OCI-LY7 (cell line): ENCODE results near the gene DBN1. TPM values are rescaled to one million over a fixed set of nuclear protein-coding genes. Genes with fewer than 3 reads are reported as not detected.

Experiments
- BruUV-seq: library from RNA; stranded (reverse); fragments of 400-500 nt; replicated peaks from 2 replicates; lab custom pipeline; 2021; lab: Mats Ljungman, UMichigan
- CTCF ChIA-PET: fragments of 300-600 bp; sonication (Branson Sonifier 250); formaldehyde crosslinking; loops from one replicate; lab custom pipeline; 2022; ENCODE audit warnings: antibody characterized with exemption; ENCODE audit not compliant: unreplicated experiment; lab: Charles Lee
- POLR2A ChIA-PET: fragments of 300-600 bp; sonication (Branson Sonifier 250); formaldehyde crosslinking; loops from one replicate; lab custom pipeline; 2022; ENCODE audit warnings: antibody characterized with exemption; lab: Charles Lee
- DNase-seq: peaks from one replicate; pipeline ENCODE4 v3.0.0-alpha.2; 2015; ENCODE audit warnings: low spot score
- H2AFZ ChIP-seq: fragments of 200-600 bp; sonication (generic), shearing (Covaris generic); 2 replicates; pipeline ENCODE4 v1.6.1; 2014; ENCODE audit warnings: mild to moderate bottlenecking, antibody characterized with exemption, low read length, moderate library complexity
- H3K27ac ChIP-seq: fragments of 200-600 bp; sonication (generic); 2 replicates; pipeline ENCODE4 v1.5.1; 2014; ENCODE audit warnings: mixed run types, low read depth, mild to moderate bottlenecking, moderate library complexity, low read length, inconsistent platforms; ENCODE audit not compliant: poor library complexity, severe bottlenecking
- H3K36me3 ChIP-seq: fragments of 200-600 bp; sonication (generic); 2 replicates; pipeline ENCODE4 v1.6.1; 2014; ENCODE audit warnings: mild to moderate bottlenecking, antibody characterized with exemption, low read length, moderate library complexity, mixed read lengths; ENCODE audit not compliant: insufficient read depth
- H3K4me1 ChIP-seq: fragments of 200-600 bp; sonication (generic); 2 replicates; pipeline ENCODE4 v1.5.1; 2014; ENCODE audit warnings: mild to moderate bottlenecking, low read length; ENCODE audit not compliant: insufficient read depth, poor library complexity, severe bottlenecking
- H3K4me2 ChIP-seq: fragments of 200-600 bp; sonication (generic); 2 replicates; pipeline ENCODE4 v1.6.1; 2014; ENCODE audit warnings: mild to moderate bottlenecking, low read length
- H3K4me3 ChIP-seq: fragments of 200-600 bp; sonication (generic); 2 replicates; pipeline ENCODE4 v1.5.1; 2014; ENCODE audit warnings: mild to moderate bottlenecking, low read depth, low read length; ENCODE audit not compliant: poor library complexity, severe bottlenecking
- H3K79me2 ChIP-seq: fragments of 200-600 bp; sonication (generic); 2 replicates; pipeline ENCODE4 v1.6.1; 2016; ENCODE audit warnings: low read depth, mild to moderate bottlenecking, low read length, moderate library complexity, mixed read lengths; ENCODE audit not compliant: insufficient read depth
- H3K9me2 ChIP-seq: fragments of 200-600 bp; sonication (generic); 2 replicates; pipeline ENCODE4 v1.6.1; 2016; ENCODE audit warnings: mild to moderate bottlenecking, low read length, mixed read lengths; ENCODE audit not compliant: insufficient read depth
- H3K9me3 ChIP-seq: fragments of 200-600 bp; sonication (generic); 2 replicates; pipeline ENCODE4 v1.6.1; 2014; ENCODE audit warnings: mild to moderate bottlenecking, mixed run types, low read length, mixed read lengths
- H4K20me1 ChIP-seq: fragments of 200-600 bp; sonication (generic); 2 replicates; pipeline ENCODE4 v1.6.1; 2014; ENCODE audit warnings: mild to moderate bottlenecking, antibody characterized with exemption, low read length, moderate library complexity, mixed read lengths; ENCODE audit not compliant: insufficient read depth
- EZH2phosphoT487 ChIP-seq: fragments of 200-600 bp; sonication (generic); IDR thresholded peaks from 2 replicates; pipeline ENCODE4 v1.6.1; 2018; ENCODE audit warnings: low read depth, borderline replicate concordance, mild to moderate bottlenecking, mixed run types, antibody characterized with exemption, low read length, moderate library complexity, mixed read lengths
- intact Hi-C: fragments of 100-400 bp; cut with micrococcal nuclease; formaldehyde crosslinking; loops from one replicate; pipeline ENCODE4 v1.10.0; 2022; ENCODE audit not compliant: unreplicated experiment
- total RNA-seq, 2 experiments: library from RNA; depleted of rRNA in 1 of 2; stranded (reverse); fragments of >200 nt in 1 of 2; shearing (Covaris generic) in 1 of 2; gene quantifications; 2 replicates each; pipeline ENCODE4 v1.2.3, GENCODE V29; 2014 to 2022
- TF ChIP-seq, protein P1 (sequence below): fragments of 200-600 bp; sonication (generic); conservative IDR thresholded peaks from 2 replicates; pipeline ENCODE4 v1.5.1; 2014; ENCODE audit warnings: mild to moderate bottlenecking, antibody characterized with exemption, low read length, moderate library complexity, mixed read lengths

DBN1 gene
- total RNA-seq, 2 experiments from 2014 or later, result 11.7 to 22.0 TPM

- H3K36me3 ChIP-seq, result peaks cover 68% of the 10 kb centered on the region
- H3K27ac ChIP-seq, result peak overlapping the region; percentile 94
- no peaks in the 10 kb centered on the region for H3K9me2 ChIP-seq
- H3K79me2 ChIP-seq, result peaks cover 23% of the 10 kb centered on the region
- H2AFZ ChIP-seq, result no peak overlapping the region
- no peaks in the 10 kb centered on the region for H4K20me1 ChIP-seq
- BruUV-seq, result no TSS peak
- no peak for TF ChIP-seq EZH2phosphoT487
- TF ChIP-seq, protein P1, sequence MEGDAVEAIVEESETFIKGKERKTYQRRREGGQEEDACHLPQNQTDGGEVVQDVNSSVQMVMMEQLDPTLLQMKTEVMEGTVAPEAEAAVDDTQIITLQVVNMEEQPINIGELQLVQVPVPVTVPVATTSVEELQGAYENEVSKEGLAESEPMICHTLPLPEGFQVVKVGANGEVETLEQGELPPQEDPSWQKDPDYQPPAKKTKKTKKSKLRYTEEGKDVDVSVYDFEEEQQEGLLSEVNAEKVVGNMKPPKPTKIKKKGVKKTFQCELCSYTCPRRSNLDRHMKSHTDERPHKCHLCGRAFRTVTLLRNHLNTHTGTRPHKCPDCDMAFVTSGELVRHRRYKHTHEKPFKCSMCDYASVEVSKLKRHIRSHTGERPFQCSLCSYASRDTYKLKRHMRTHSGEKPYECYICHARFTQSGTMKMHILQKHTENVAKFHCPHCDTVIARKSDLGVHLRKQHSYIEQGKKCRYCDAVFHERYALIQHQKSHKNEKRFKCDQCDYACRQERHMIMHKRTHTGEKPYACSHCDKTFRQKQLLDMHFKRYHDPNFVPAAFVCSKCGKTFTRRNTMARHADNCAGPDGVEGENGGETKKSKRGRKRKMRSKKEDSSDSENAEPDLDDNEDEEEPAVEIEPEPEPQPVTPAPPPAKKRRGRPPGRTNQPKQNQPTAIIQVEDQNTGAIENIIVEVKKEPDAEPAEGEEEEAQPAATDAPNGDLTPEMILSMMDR, result no peak
- intact Hi-C loops, result loop anchor here (5.0 to 10.0 kb wide), 2 partner anchors 192 to 610 kb away; partner anchors contain the start of genes MXD3 and N4BP3
- H3K9me3 ChIP-seq, result no peaks in the 10 kb centered on the region
- ChIA-PET POLR2A (no interaction called here), CTCF (interaction anchor here (0.6 to 0.7 kb wide), 2 partner anchors 44 to 49 kb away, joined by 3 read pairs; no protein-coding TSS in a partner anchor)
- peak overlapping the region; percentile 71 for H3K4me2 ChIP-seq
- DNase-seq, result peak; percentile 52
- peaks cover 77% of the 10 kb centered on the region for H3K4me1 ChIP-seq
- H3K4me3 ChIP-seq, result peak overlapping the region; percentile 8
Observed at GRCh38 chr5:177504086-177505056, 30.9 kb upstream of the DBN1 start.

GRCh38 chr5:177503351-177504085, 30.1 kb upstream of the DBN1 start:
- BruUV-seq, result no TSS peak
- Histone ChIP-seq H3K4me2 (peak overlapping the region; percentile 71), H3K79me2 (peaks cover 18% of the 10 kb centered on the region), H4K20me1 (no peaks in the 10 kb centered on the region), H3K4me3 (peak overlapping the region; percentile 8), H3K9me3 (no peaks in the 10 kb centered on the region), H3K4me1 (peaks cover 73% of the 10 kb centered on the region), H3K27ac (peak overlapping the region; percentile 94), H2AFZ (no peak overlapping the region), H3K36me3 (peaks cover 62% of the 10 kb centered on the region), H3K9me2 (no peaks in the 10 kb centered on the region)
- peak; percentile 40 for DNase-seq
- intact Hi-C loops, result loop anchor here (10.0 kb wide), 1 partner anchor 611 kb away; the partner anchor contains the start of gene N4BP3
- no peak for TF ChIP-seq EZH2phosphoT487
- ChIA-PET POLR2A (interaction anchor here (1.5 kb wide), 1 partner anchor 49 kb away, joined by 6 read pairs; no protein-coding TSS in a partner anchor), CTCF (no interaction called here)

DNA sequence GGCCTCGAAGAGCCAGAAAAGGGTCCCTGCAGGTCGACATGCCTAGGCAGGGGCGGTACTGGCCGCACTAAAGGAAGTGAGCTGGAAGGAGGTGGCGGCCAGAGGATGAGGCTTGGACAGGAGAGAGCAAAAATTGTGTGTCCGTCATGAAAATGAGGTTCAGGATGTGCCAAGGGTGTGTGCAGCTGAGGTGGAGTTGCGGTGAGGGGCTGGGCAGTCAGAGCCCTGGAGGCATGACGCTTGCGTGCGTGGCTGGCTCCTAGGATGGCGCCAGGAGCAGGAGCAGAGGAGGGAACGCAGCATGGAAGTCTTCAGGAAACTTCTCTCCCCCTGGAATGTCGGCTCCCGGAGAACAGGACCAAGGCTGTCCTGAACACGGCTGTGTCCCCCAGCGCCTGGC, 29.5 kb upstream of the DBN1 start:
- Histone ChIP-seq H3K27ac (peak overlapping the region; percentile 94), H3K36me3 (peaks cover 56% of the 10 kb centered on the region), H3K9me2 (no peaks in the 10 kb centered on the region), H4K20me1 (no peaks in the 10 kb centered on the region), H3K4me1 (peaks cover 77% of the 10 kb centered on the region), H3K4me3 (peak overlapping the region; percentile 35), H3K79me2 (peaks cover 12% of the 10 kb centered on the region), H2AFZ (no peak overlapping the region), H3K9me3 (no peaks in the 10 kb centered on the region), H3K4me2 (peak overlapping the region; percentile 71)
- DNase-seq, result no peak
- ChIA-PET CTCF (interaction anchor here (0.7 to 2.4 kb wide), 2 partner anchors 47 to 51 kb away, joined by 3 to 6 read pairs; no protein-coding TSS in a partner anchor), POLR2A (interaction anchor here (1.5 to 2.1 kb wide), 2 partner anchors 7 to 48 kb away, joined by 6 to 10 read pairs; partner anchors contain the start of gene DOK3)
- TF ChIP-seq EZH2phosphoT487, result no peak
- TF ChIP-seq, protein P1, result no peak
- intact Hi-C loops, result loop anchor here (10.0 kb wide), 1 partner anchor 612 kb away; the partner anchor contains the start of gene N4BP3
- no TSS peak for BruUV-seq
